A673 (cell line): Measurements from ENCODE around the gene LIMCH1.

Experiments
- CTCF ChIP-seq: fragments of 300-800, 200-600 bp; sonication (generic); conservative IDR thresholded peaks from 2 replicates; pipeline ENCODE4 v1.5.1; 2017; ENCODE audit warnings: low read depth, mild to moderate bottlenecking, antibody characterized with exemption, low read length, moderate library complexity, mixed read lengths
- EZH2 ChIP-seq: fragments of 200-600 bp; sonication (generic); IDR thresholded peaks from 2 replicates; pipeline ENCODE4 v1.6.1; 2017; ENCODE audit warnings: borderline replicate concordance, low read depth, mild to moderate bottlenecking, mixed read lengths, antibody characterized with exemption, low read length; ENCODE audit not compliant: poor library complexity, severe bottlenecking

GRCh38 chr4:41639291-41639690 is 101.3 kb downstream of the LIMCH1 start:
- TF ChIP-seq CTCF (no peak), EZH2 (no peak)
